ENCODE results near the gene PKDCC.

Gene PKDCC

GRCh38 chr2:42086500-42086953 lies 38.7 kb downstream of the PKDCC start:
- Histone ChIP-seq H3K27me3 (ENCODE audit: insufficient read depth, low read length) (peaks cover 21% of the 10 kb centered on the region), H3K27ac (ENCODE audit: low read length) (no peak overlapping the region), H3K36me3 (ENCODE audit: insufficient read depth, low read depth, low read length) (no peaks in the 10 kb centered on the region), H3K4me1 (ENCODE audit: insufficient read depth, low read length) (0 out of 2 replicates have a peak, but pooled peaks cover 7% of the 10 kb centered on the region), H3K9me3 (ENCODE audit: insufficient read depth, low read depth, low read length) (no peaks in the 10 kb centered on the region), H3K4me3 (ENCODE audit: low read length) (no peak overlapping the region), H3K9ac (ENCODE audit: low read depth, low read length) (no peak overlapping the region)

GRCh38 chr2:42087137-42087856 lies 39.5 kb downstream of the PKDCC start:
- no peak overlapping the region for H3K4me3 ChIP-seq (ENCODE audit: low read length)
- peaks cover 27% of the 10 kb centered on the region for H3K27me3 ChIP-seq (ENCODE audit: insufficient read depth, low read length)
- no peaks in the 10 kb centered on the region for H3K36me3 ChIP-seq (ENCODE audit: insufficient read depth, low read depth, low read length)
- H3K4me1 ChIP-seq (ENCODE audit: insufficient read depth, low read length) = peaks cover 15% of the 10 kb centered on the region
- no peak overlapping the region for H3K27ac ChIP-seq (ENCODE audit: low read length)
- H3K9ac ChIP-seq (ENCODE audit: low read depth, low read length) = no peak overlapping the region
- no peaks in the 10 kb centered on the region for H3K9me3 ChIP-seq (ENCODE audit: insufficient read depth, low read depth, low read length)

GRCh38 chr2:42087857-42088195 lies 40.0 kb downstream of the PKDCC start:
- peaks cover 30% of the 10 kb centered on the region for H3K27me3 ChIP-seq (ENCODE audit: insufficient read depth, low read length)
- no peak overlapping the region for H3K9ac ChIP-seq (ENCODE audit: low read depth, low read length)
- peaks cover 19% of the 10 kb centered on the region for H3K4me1 ChIP-seq (ENCODE audit: insufficient read depth, low read length)
- H3K27ac ChIP-seq (ENCODE audit: low read length) = no peak overlapping the region
- H3K36me3 ChIP-seq (ENCODE audit: insufficient read depth, low read depth, low read length) = no peaks in the 10 kb centered on the region
- no peaks in the 10 kb centered on the region for H3K9me3 ChIP-seq (ENCODE audit: insufficient read depth, low read depth, low read length)
- H3K4me3 ChIP-seq (ENCODE audit: low read length) = no peak overlapping the region

GRCh38 chr2:42089340-42089925 lies 41.6 kb downstream of the PKDCC start:
- peaks cover 20% of the 10 kb centered on the region for H3K4me1 ChIP-seq (ENCODE audit: insufficient read depth, low read length)
- peaks cover 46% of the 10 kb centered on the region for H3K27me3 ChIP-seq (ENCODE audit: insufficient read depth, low read length)
- H3K4me3 ChIP-seq (ENCODE audit: low read length) = no peak overlapping the region
- H3K9me3 ChIP-seq (ENCODE audit: insufficient read depth, low read depth, low read length) = no peaks in the 10 kb centered on the region
- no peaks in the 10 kb centered on the region for H3K36me3 ChIP-seq (ENCODE audit: insufficient read depth, low read depth, low read length)
- no peak overlapping the region for H3K9ac ChIP-seq (ENCODE audit: low read depth, low read length)
- H3K27ac ChIP-seq (ENCODE audit: low read length) = no peak overlapping the region

GRCh38 chr2:42090216-42090615 lies 42.4 kb downstream of the PKDCC start:
- peaks cover 49% of the 10 kb centered on the region for H3K27me3 ChIP-seq (ENCODE audit: insufficient read depth, low read length)
- H3K9me3 ChIP-seq (ENCODE audit: insufficient read depth, low read depth, low read length) = no peaks in the 10 kb centered on the region
- no peak overlapping the region for H3K27ac ChIP-seq (ENCODE audit: low read length)
- H3K4me1 ChIP-seq (ENCODE audit: insufficient read depth, low read length) = peaks cover 20% of the 10 kb centered on the region
- no peak overlapping the region for H3K4me3 ChIP-seq (ENCODE audit: low read length)
- no peak overlapping the region for H3K9ac ChIP-seq (ENCODE audit: low read depth, low read length)
- H3K36me3 ChIP-seq (ENCODE audit: insufficient read depth, low read depth, low read length) = no peaks in the 10 kb centered on the region

GRCh38 chr2:42091671-42092070 lies 43.9 kb downstream of the PKDCC start:
- Histone ChIP-seq H3K4me3 (ENCODE audit: low read length) (no peak overlapping the region), H3K36me3 (ENCODE audit: insufficient read depth, low read depth, low read length) (no peaks in the 10 kb centered on the region), H3K9me3 (ENCODE audit: insufficient read depth, low read depth, low read length) (no peaks in the 10 kb centered on the region), H3K27ac (ENCODE audit: low read length) (no peak overlapping the region), H3K27me3 (ENCODE audit: insufficient read depth, low read length) (peaks cover 49% of the 10 kb centered on the region), H3K4me1 (ENCODE audit: insufficient read depth, low read length) (peaks cover 19% of the 10 kb centered on the region), H3K9ac (ENCODE audit: low read depth, low read length) (no peak overlapping the region)

GRCh38 chr2:42092084-42092996 lies 44.5 kb downstream of the PKDCC start:
- Histone ChIP-seq H3K27ac (ENCODE audit: low read length) (no peak overlapping the region), H3K4me3 (ENCODE audit: low read length) (no peak overlapping the region), H3K9me3 (ENCODE audit: insufficient read depth, low read depth, low read length) (no peaks in the 10 kb centered on the region), H3K27me3 (ENCODE audit: insufficient read depth, low read length) (peaks cover 49% of the 10 kb centered on the region), H3K9ac (ENCODE audit: low read depth, low read length) (no peak overlapping the region), H3K36me3 (ENCODE audit: insufficient read depth, low read depth, low read length) (no peaks in the 10 kb centered on the region), H3K4me1 (ENCODE audit: insufficient read depth, low read length) (peaks cover 14% of the 10 kb centered on the region)

- Histone ChIP-seq H3K4me3 (ENCODE audit: low read length) (no peak overlapping the region), H3K9me3 (ENCODE audit: insufficient read depth, low read depth, low read length) (no peaks in the 10 kb centered on the region), H3K9ac (ENCODE audit: low read depth, low read length) (no peak overlapping the region), H3K36me3 (ENCODE audit: insufficient read depth, low read depth, low read length) (no peaks in the 10 kb centered on the region), H3K27ac (ENCODE audit: low read length) (no peak overlapping the region), H3K27me3 (ENCODE audit: insufficient read depth, low read length) (peaks cover 49% of the 10 kb centered on the region), H3K4me1 (ENCODE audit: insufficient read depth, low read length) (peaks cover 13% of the 10 kb centered on the region)
Measured at GRCh38 chr2:42094114-42094513, 46.3 kb downstream of the PKDCC start.

- Histone ChIP-seq H3K36me3 (ENCODE audit: insufficient read depth, low read depth, low read length) (no peaks in the 10 kb centered on the region), H3K27me3 (ENCODE audit: insufficient read depth, low read length) (peaks cover 52% of the 10 kb centered on the region), H3K4me3 (ENCODE audit: low read length) (no peak overlapping the region), H3K9ac (ENCODE audit: low read depth, low read length) (no peak overlapping the region), H3K4me1 (ENCODE audit: insufficient read depth, low read length) (peaks cover 13% of the 10 kb centered on the region), H3K9me3 (ENCODE audit: insufficient read depth, low read depth, low read length) (peaks cover 6% of the 10 kb centered on the region), H3K27ac (ENCODE audit: low read length) (no peak overlapping the region)
Measured at GRCh38 chr2:42095923-42096408, 48.1 kb downstream of the PKDCC start.

- H3K4me3 ChIP-seq (ENCODE audit: low read length) = no peak overlapping the region
- H3K9me3 ChIP-seq (ENCODE audit: insufficient read depth, low read depth, low read length) = peaks cover 6% of the 10 kb centered on the region
- peaks cover 46% of the 10 kb centered on the region for H3K27me3 ChIP-seq (ENCODE audit: insufficient read depth, low read length)
- no peak overlapping the region for H3K27ac ChIP-seq (ENCODE audit: low read length)
- H3K9ac ChIP-seq (ENCODE audit: low read depth, low read length) = no peak overlapping the region
- peaks cover 13% of the 10 kb centered on the region for H3K4me1 ChIP-seq (ENCODE audit: insufficient read depth, low read length)
- no peaks in the 10 kb centered on the region for H3K36me3 ChIP-seq (ENCODE audit: insufficient read depth, low read depth, low read length)
Measured at GRCh38 chr2:42096869-42097591, 49.2 kb downstream of the PKDCC start.
